BJ (cell line): ENCODE data around the gene CYB561. TPM values are rescaled to one million over a fixed set of nuclear protein-coding genes. Genes with fewer than 3 reads are reported as not detected.
A peak's percentile ranks its signal among the peaks of the same experiment; 100 is the strongest.

Experiments
- CTCF ChIA-PET: fragments of 350-600 bp; formaldehyde crosslinking; extraction: SDS; loops from one replicate; lab custom pipeline; 2021; ENCODE audit warnings: antibody characterized with exemption, inconsistent platforms; lab: Yijun Ruan, JAX
- POLR2A ChIA-PET: fragments of 300-600 bp; sonication (Branson Sonifier 250); formaldehyde crosslinking; extraction: SDS; loops from one replicate; lab custom pipeline; 2021; ENCODE audit warnings: antibody characterized with exemption; lab: Charles Lee
- DNase-seq: peaks from one replicate; pipeline ENCODE4 v3.0.0-alpha.2; 2011; ENCODE audit warnings: low read depth
- H3K27me3 ChIP-seq: 2 replicates; pipeline ENCODE4 v1.6.0; 2011; ENCODE audit warnings: low read length; ENCODE audit not compliant: control insufficient read depth, insufficient read depth
- H3K36me3 ChIP-seq: 2 replicates; pipeline ENCODE4 v1.5.1; 2011; ENCODE audit warnings: low read length; ENCODE audit not compliant: control insufficient read depth, insufficient read depth
- H3K4me3 ChIP-seq: 2 replicates; pipeline ENCODE4 v1.5.1; 2011; ENCODE audit warnings: low read depth, mild to moderate bottlenecking, control low read depth, low read length
- CTCF ChIP-seq: IDR thresholded peaks from 2 replicates; pipeline ENCODE4 v1.5.1; 2011; ENCODE audit warnings: low read depth, mild to moderate bottlenecking, control low read depth, inconsistent platforms, low read length, moderate library complexity; ENCODE audit not compliant: insufficient read depth
- polyA plus RNA-seq: library from polyadenylated mRNA; depleted of rRNA; stranded (reverse); fragments of >200 nt; gene quantifications from 2 replicates; pipeline ENCODE4 v1.2.3, GENCODE V29; 2011

Gene CYB561
- polyA plus RNA-seq, 1 experiment: 17.1 TPM

GRCh38 chr17:63430223-63430622 lies 15.9 kb downstream of the CYB561 start:
- POLR2A ChIA-PET: no interaction called here

GRCh38 chr17:63429766-63430165 lies 16.3 kb downstream of the CYB561 start:
- ChIA-PET CTCF (interaction anchor here (1.0 to 13.5 kb wide), 4 partner anchors 14 to 192 kb away, joined by 3 to 173 read pairs (median 40); partner anchors contain the start of gene MAP3K3), POLR2A (no interaction called here)
- DNase-seq: no peak

More at GRCh38 chr17:63430223-63430622, 15.9 kb downstream of the CYB561 start:
- TF ChIP-seq CTCF: no peak
- CTCF ChIA-PET: interaction anchor here (7.8 to 13.5 kb wide), 2 partner anchors 49 to 179 kb away, joined by 77 to 173 read pairs; no protein-coding TSS in a partner anchor
- Histone ChIP-seq H3K36me3 (no peaks in the 10 kb centered on the region), H3K4me3 (no peak overlapping the region), H3K27me3 (no peaks in the 10 kb centered on the region)
- no peak for DNase-seq

GRCh38 chr17:63426917-63427308 lies 19.2 kb downstream of the CYB561 start:
- CTCF ChIA-PET: interaction anchor here (1.8 to 13.5 kb wide), 5 partner anchors 12 to 183 kb away, joined by 9 to 173 read pairs (median 37); no protein-coding TSS in a partner anchor
- no peak for DNase-seq
- no peaks in the 10 kb centered on the region for H3K27me3 ChIP-seq
- POLR2A ChIA-PET: no interaction called here
- TF ChIP-seq CTCF: no peak
- H3K36me3 ChIP-seq: peaks cover 5% of the 10 kb centered on the region
- no peak overlapping the region for H3K4me3 ChIP-seq

More at GRCh38 chr17:63429766-63430165, 16.3 kb downstream of the CYB561 start:
- Histone ChIP-seq H3K27me3 (no peaks in the 10 kb centered on the region), H3K36me3 (no peaks in the 10 kb centered on the region), H3K4me3 (no peak overlapping the region)
- no peak for TF ChIP-seq CTCF

GRCh38 chr17:63426041-63426916 lies 19.8 kb downstream of the CYB561 start:
- Histone ChIP-seq H3K36me3 (peaks cover 10% of the 10 kb centered on the region), H3K4me3 (no peak overlapping the region), H3K27me3 (no peaks in the 10 kb centered on the region)
- ChIA-PET CTCF (interaction anchor here (0.6 to 13.5 kb wide), 43 partner anchors 8 to 431 kb away, joined by 3 to 173 read pairs (median 4); partner anchors contain the start of gene TACO1), POLR2A (interaction anchor here (0.6 kb wide), 4 partner anchors 35 to 195 kb away, joined by 3 to 4 read pairs (median 4); partner anchors contain the start of gene MAP3K3)
- TF ChIP-seq CTCF: no peak
- DNase-seq: no peak

GRCh38 chr17:63425483-63425882 lies 20.6 kb downstream of the CYB561 start:
- POLR2A ChIA-PET: interaction anchor here (0.6 kb wide), 4 partner anchors 36 to 196 kb away, joined by 3 to 4 read pairs (median 4); partner anchors contain the start of gene MAP3K3
- no peaks in the 10 kb centered on the region for H3K27me3 ChIP-seq
- peak; percentile 90 for TF ChIP-seq CTCF

More at GRCh38 chr17:63425483-63425882, 20.6 kb downstream of the CYB561 start:
- Histone ChIP-seq H3K36me3 (peaks cover 11% of the 10 kb centered on the region), H3K4me3 (no peak overlapping the region)
- peak; percentile 16 for DNase-seq
- CTCF ChIA-PET: interaction anchor here (0.6 to 13.5 kb wide), 44 partner anchors 9 to 430 kb away, joined by 3 to 173 read pairs (median 4); partner anchors contain the start of gene TACO1
